ENCODE data around the gene CMC4.

The CMC4 gene

GRCh38 chrX:155052738-155053498 is 18.0 kb downstream of the CMC4 start:
- DNase-seq = no peak

GRCh38 chrX:155048977-155049619 is 21.8 kb downstream of the CMC4 start:
- peak; percentile 11 for DNase-seq

GRCh38 chrX:155046811-155047528 is 24.0 kb downstream of the CMC4 start:
- no peak for DNase-seq

GRCh38 chrX:155046129-155046810 is 24.7 kb downstream of the CMC4 start:
- DNase-seq = no peak

- DNase-seq = no peak
Measured at GRCh38 chrX:155035688-155036087, 35.2 kb downstream of the CMC4 start.

GRCh38 chrX:155031657-155032056 is 39.3 kb downstream of the CMC4 start:
- DNase-seq = no peak

GRCh38 chrX:155028877-155029291 is 42.1 kb downstream of the CMC4 start:
- DNase-seq = peak; percentile 10

GRCh38 chrX:155028129-155028528 is 42.8 kb downstream of the CMC4 start:
- no peak for DNase-seq

GRCh38 chrX:155027509-155028066 is 43.3 kb downstream of the CMC4 start:
- DNase-seq = peak; percentile 33

- DNase-seq = peak; percentile 86
Measured at GRCh38 chrX:155026727-155027508, 44.0 kb downstream of the CMC4 start, which contains the start of gene FUNDC2. Gene FUNDC2, plus strand, starts transcription at chrX:155026844. Its CDS starts 95 bp downstream, at chrX:155026939.

- DNase-seq = no peak
Measured at GRCh38 chrX:155026420-155026726, 44.6 kb downstream of the CMC4 start.

- DNase-seq = no peak
Measured at GRCh38 chrX:155023907-155024833, 46.8 kb downstream of the CMC4 start.

GRCh38 chrX:155022585-155022984 is 48.4 kb downstream of the CMC4 start, which contains the start of gene F8:
Gene F8, minus strand, starts transcription at chrX:155022723. Its CDS starts 171 bp downstream, at chrX:155022552.
- no peak for DNase-seq

GRCh38 chrX:155020591-155020990 is 50.3 kb downstream of the CMC4 start:
- DNase-seq = no peak
